Measurements from ENCODE around the gene RNPS1. TPM values are rescaled to one million over a fixed set of nuclear protein-coding genes. Genes with fewer than 3 reads are reported as not detected.

Gene RNPS1
- total RNA-seq, 1 donor from 2014 or later: 416 TPM

DNA sequence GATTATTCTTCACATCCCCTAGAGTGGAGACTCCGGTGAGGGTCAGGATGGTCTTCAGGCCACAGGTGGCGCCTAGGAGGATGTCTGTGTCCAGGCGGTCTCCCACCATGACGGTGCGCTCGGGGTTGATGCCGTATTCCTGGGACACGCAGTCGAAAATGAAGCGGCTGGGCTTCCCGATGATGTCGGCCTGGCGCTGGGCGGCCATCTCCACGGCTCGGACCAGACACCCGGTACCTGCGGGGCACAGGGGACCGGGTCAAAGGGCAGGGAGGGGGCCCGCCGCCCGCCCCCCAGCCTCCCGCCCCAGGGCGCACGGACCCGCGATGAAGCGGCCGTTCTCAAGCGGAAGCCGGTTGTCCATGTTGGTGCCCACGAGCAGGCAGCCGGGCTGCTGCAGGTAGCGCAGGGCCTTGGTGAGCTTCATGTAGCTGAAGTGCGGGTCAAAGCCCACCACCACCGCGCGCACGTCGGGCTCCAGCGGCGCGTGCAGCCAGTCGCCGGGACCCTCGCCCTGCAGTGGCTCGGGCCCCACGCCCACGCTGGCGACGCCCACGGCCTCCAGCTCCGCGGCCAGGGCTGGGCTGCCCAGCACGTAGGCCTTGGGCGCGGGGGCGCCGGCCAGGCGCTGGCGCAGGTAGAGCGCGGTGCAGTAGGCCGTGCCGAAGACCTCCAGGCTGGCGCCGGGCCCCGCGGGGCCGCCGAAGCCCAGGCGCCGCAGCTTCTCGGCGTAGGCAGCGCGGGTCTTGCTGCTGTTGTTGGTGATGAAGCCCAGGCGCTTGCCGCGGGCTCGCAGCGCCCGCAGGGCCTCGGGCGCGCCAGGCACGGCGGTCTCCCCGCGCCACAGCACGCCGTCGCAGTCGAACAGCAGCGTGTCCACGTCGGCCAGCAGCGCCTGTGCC lies 53.9 kb downstream of the RNPS1 start:
- no peak for DNase-seq
- H3K27me3 Mint-ChIP-seq: no peaks in the 10 kb centered on the region
- no peaks in the 10 kb centered on the region for H3K9me3 Mint-ChIP-seq
- peak overlapping the region; percentile 58 for H3K27ac Mint-ChIP-seq
- peaks cover 18% of the 10 kb centered on the region for H3K36me3 Mint-ChIP-seq (ENCODE audit: low read depth)
- peak overlapping the region; percentile 86 for H3K4me3 Mint-ChIP-seq
- H3K4me1 Mint-ChIP-seq: peaks cover 17% of the 10 kb centered on the region
- intact Hi-C loops (cut with micrococcal nuclease): loop anchor here (2.0 to 10.0 kb wide), 2 partner anchors 59 to 209 kb away; partner anchors contain the start of genes TRAF7 and ZNF598

DNA sequence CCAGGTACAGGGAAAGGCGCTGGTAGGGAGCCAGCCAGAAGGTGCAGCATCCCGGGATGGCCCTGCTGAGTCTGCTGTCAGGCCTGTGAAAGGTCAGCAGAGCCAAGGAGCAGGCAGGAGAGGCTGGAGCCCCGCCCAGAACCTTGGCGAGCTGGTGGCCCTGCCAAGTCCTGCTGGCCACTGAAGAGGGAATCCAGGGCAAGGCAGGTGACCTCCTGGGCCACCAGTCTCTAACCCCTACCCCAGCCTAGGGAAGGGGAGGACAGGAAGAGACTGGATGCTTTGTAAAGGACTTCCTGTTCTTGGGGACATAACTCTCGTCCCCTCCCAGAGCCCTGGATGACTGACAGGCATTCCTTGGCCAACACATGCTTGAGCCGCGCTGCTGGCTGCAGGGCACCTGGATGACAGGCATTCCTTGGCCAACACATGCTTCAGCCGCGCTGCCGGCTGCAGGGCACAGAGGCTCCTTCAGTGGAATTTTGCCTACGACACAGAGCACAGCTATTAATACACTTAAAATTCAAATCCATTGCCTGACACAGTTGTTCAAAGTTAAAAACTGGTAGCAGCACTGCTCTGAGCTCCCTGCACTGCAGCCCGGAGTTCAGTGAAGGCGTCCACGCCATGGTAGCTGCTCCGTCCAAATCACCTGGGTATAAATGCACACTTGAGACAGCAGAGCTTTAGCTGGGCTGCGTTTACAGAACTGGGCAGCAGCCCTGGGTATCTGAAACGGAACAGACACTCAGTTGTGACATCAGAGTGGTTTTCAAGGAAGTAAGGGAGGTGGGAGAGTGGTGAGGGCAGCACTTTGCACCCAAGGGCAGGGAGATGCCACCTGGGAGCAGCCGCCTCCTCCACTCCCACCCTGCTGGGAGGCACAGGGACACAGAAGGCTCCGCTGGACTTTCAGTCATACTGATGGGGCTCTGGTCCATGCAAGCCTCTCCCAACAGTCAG lies 55.3 kb downstream of the RNPS1 start:
- Mint-ChIP-seq H3K27me3 (no peaks in the 10 kb centered on the region), H3K27ac (peak overlapping the region; percentile 41), H3K4me3 (peak overlapping the region; percentile 86), H3K4me1 (peaks cover 20% of the 10 kb centered on the region), H3K36me3 (ENCODE audit: low read depth) (peaks cover 28% of the 10 kb centered on the region), H3K9me3 (no peaks in the 10 kb centered on the region)
- no peak for DNase-seq
- intact Hi-C loops (cut with micrococcal nuclease): loop anchor here (10.0 kb wide), 1 partner anchor 208 kb away; the partner anchor contains the start of gene ZNF598

DNA sequence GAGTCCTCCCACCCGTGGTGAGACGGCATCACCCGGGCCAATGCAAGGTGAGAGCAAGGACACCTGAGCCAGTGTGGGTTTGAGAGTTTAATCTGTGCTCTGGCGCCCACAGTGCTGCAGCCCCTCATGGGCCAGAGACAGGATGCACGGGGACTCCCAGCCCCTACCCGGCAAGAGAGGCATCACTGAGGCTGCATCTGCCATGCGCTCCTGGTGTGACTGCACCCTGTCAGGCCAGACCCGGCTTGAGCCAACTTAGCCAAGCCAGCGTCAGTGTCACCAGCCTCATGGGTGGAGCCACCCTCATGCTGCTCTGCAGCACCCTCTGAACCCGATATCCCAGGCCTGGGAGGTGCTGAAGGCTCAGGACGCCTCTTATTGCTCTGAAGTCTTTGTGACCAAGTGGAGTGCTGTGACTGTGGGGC lies 56.0 kb downstream of the RNPS1 start:
- Mint-ChIP-seq H3K27me3 (no peaks in the 10 kb centered on the region), H3K36me3 (ENCODE audit: low read depth) (peaks cover 32% of the 10 kb centered on the region), H3K4me3 (peak overlapping the region; percentile 64), H3K9me3 (no peaks in the 10 kb centered on the region), H3K27ac (peak overlapping the region; percentile 41), H3K4me1 (peaks cover 24% of the 10 kb centered on the region)
- DNase-seq: no peak
- intact Hi-C loops (cut with micrococcal nuclease): loop anchor here (10.0 kb wide), 1 partner anchor 207 kb away; the partner anchor contains the start of gene ZNF598

DNA sequence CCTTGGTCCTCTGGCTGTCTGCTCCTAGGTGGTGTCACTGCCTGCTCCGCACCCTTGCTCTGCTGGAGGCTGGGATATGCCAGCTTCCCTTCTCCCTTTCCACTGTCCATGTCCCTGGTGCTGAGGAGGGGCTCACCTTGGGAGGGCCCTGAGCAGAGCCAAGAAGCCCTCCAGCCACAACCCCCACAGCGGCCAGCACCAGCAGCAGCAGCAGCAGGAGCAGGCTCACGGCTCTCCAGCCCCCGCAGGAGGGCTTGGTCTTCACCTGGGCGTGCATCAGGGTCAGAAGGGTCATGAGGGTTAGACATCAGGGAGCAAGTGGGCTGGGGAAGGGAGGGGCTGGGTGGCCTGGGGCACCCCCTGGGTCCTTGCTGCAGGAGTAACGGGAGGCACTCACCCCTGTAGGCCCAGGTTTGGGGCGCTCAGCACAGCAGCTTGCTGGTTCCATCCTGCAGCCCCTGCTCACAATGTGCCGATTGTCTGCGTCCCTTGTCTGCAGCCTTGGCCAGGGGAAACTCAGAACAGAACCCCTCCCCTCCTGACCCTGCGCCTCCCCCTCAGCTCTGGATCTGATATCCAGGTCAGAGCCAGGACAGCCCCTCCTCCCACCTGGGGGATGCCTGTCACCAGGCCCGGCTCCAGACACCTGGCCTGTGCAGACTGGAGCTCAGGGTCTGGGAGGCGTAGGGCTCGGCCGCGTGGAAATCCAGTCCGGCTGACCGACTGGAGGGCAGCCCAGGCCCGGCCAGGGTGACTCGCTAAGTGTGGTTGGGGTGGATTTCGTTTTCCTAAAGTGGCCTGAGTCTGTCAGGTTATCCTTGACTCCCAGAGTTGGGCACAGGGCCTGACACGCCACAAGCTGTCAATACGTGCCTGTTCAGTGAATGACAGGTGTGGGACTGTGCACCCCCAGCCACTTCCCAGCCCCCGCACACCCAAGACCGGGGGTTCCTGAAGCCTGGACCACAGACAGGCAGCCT lies 57.2 kb downstream of the RNPS1 start, which contains the start of gene BRICD5:
Gene BRICD5, minus strand, starts transcription at position 478 of the 980 bp plus-strand sequence. Its CDS starts 30 bp downstream, at position 448.
- DNase-seq: no peak
- no peaks in the 10 kb centered on the region for H3K9me3 Mint-ChIP-seq
- H3K36me3 Mint-ChIP-seq (ENCODE audit: low read depth): peaks cover 35% of the 10 kb centered on the region
- H3K4me1 Mint-ChIP-seq: peaks cover 21% of the 10 kb centered on the region
- H3K4me3 Mint-ChIP-seq: no peak within 1 kb of the TSS
- H3K27ac Mint-ChIP-seq: no peak within 1 kb of the TSS
- no peaks in the 10 kb centered on the region for H3K27me3 Mint-ChIP-seq
- intact Hi-C loops (cut with micrococcal nuclease): loop anchor here (10.0 kb wide), 1 partner anchor 206 kb away; the partner anchor contains the start of gene ZNF598

DNA sequence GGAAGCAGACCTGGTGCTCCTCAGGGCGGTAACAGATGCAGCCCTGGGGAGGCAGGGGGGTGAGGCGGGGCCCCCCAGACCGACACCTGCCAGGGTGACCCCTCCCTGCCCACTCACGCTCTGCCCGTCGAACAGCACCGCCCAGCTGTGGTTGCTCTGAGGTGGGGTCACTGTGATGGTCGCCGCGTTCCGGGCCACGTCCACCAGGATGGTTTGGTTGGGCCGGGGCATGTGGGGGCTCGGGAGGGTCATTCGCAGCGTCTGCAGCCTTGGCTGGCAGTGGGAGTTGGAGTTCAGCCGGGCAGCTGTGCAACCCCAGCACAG lies 58.0 kb downstream of the RNPS1 start:
- Mint-ChIP-seq H3K36me3 (ENCODE audit: low read depth) (peaks cover 35% of the 10 kb centered on the region), H3K27ac (no peak overlapping the region), H3K4me3 (no peak overlapping the region), H3K4me1 (peaks cover 21% of the 10 kb centered on the region), H3K9me3 (no peaks in the 10 kb centered on the region), H3K27me3 (no peaks in the 10 kb centered on the region)
- intact Hi-C loops (cut with micrococcal nuclease): loop anchor here (10.0 kb wide), 1 partner anchor 205 kb away; the partner anchor contains the start of gene ZNF598
- DNase-seq: no peak

DNA sequence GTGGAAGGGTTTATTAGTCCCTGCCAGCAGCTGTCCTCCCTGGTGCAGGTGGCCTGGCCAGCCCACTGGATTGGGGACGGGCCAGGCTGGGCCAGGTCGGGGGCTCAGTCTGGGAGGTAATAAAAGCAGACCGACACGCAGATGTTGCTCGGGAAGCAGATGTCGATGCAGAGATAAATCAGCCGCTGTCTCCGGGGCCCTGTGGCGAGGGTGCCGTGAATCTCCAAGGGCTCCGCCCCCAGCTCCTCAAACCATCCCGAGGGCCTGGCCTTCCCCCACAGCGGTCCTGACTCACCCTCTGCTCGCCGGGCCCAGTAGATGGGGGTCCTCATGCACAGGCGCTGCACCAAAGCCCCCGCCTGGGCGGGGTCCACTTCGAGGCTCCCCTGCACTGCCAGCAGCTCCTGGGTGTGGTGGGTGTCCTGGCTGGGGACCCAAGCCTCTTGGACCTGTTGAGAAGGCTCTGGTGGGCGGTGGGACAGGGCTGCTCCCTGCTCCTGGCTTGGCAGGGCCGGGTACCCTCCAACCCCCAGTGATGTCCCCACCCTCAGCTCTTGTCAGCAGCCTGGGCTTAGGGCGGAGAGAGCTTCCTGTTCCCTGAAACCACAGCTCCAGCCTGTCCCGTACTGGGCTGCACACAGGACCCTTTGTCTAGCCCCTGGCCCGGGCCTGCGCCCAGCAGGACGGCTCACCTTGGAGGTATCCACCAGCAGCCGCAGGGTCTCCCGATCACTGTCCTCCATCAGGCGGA lies 58.5 kb downstream of the RNPS1 start:
- no peak overlapping the region for H3K27ac Mint-ChIP-seq
- peaks cover 35% of the 10 kb centered on the region for H3K36me3 Mint-ChIP-seq (ENCODE audit: low read depth)
- no peaks in the 10 kb centered on the region for H3K27me3 Mint-ChIP-seq
- no peaks in the 10 kb centered on the region for H3K9me3 Mint-ChIP-seq
- peaks cover 24% of the 10 kb centered on the region for H3K4me1 Mint-ChIP-seq
- DNase-seq: no peak
- intact Hi-C loops (cut with micrococcal nuclease): loop anchor here (10.0 kb wide), 1 partner anchor 205 kb away; the partner anchor contains the start of gene ZNF598
- no peak overlapping the region for H3K4me3 Mint-ChIP-seq

DNA sequence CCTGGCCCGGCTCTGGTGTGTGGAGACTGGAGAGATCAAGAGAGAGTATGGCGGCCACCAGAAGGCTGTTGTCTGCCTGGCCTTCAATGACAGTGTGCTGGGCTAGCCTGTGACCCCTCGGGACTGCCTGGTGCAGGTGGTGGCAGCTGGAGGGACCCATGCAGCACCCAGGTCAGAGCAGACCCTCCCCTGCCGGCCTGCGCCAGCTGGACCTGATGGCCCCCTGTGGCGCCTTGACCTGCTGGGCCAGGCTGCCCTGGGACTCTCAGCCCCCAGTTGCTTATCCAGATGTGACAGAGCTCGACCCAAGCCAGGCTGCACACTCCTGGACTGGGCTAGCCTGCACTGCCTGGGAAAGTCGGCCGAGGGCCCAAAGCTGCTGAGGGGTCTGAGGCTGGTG lies 59.2 kb downstream of the RNPS1 start:
- Mint-ChIP-seq H3K27me3 (no peaks in the 10 kb centered on the region), H3K4me3 (no peak overlapping the region), H3K36me3 (ENCODE audit: low read depth) (peaks cover 35% of the 10 kb centered on the region), H3K27ac (no peak overlapping the region), H3K4me1 (peaks cover 26% of the 10 kb centered on the region), H3K9me3 (no peaks in the 10 kb centered on the region)
- intact Hi-C loops (cut with micrococcal nuclease): no loop called here
- no peak for DNase-seq

DNA sequence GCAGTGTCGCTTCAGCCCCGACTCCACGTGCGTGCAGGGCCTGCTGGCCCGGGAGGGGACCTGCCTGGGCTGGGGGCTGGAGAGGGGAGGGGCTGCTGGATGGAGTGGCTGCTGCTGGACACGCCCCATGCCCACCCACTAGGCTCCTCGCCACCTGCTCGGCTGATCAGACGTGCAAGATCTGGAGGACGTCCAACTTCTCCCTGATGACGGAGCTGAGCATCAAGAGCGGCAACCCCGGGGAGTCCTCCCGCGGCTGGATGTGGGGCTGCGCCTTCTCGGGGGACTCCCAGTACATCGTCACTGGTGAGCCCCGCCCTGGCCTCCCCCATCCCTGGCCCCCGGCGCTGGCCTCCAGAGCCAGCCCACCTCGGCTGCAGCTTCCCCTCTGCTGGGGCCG lies 59.6 kb downstream of the RNPS1 start:
- DNase-seq: peak; percentile 62
- Mint-ChIP-seq H3K27me3 (no peaks in the 10 kb centered on the region), H3K27ac (no peak overlapping the region), H3K9me3 (no peaks in the 10 kb centered on the region), H3K4me3 (no peak overlapping the region), H3K36me3 (ENCODE audit: low read depth) (peaks cover 32% of the 10 kb centered on the region), H3K4me1 (peaks cover 26% of the 10 kb centered on the region)
- intact Hi-C loops (cut with micrococcal nuclease): no loop called here

DNA sequence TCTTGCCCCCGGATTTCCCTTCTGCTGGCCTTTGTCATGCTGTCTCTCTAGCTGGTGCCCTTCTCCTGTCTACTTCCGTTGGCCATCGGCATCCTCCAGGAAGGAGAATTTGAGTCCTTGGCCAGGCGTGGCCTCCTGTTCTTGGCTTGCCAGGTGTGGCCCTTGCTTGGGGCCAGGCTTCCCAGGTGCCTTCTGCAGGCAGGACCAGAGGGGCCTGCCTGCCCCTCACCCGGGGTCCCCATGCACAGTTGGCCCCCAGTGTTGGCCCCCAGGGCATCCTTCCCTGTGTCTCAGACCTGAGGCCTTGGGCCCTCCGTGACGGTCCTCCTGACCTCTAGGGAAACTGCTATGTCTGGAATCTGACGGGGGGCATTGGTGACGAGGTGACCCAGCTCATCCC lies 60.1 kb downstream of the RNPS1 start:
- Mint-ChIP-seq H3K4me1 (peaks cover 22% of the 10 kb centered on the region), H3K27ac (peak overlapping the region; percentile 76), H3K9me3 (no peaks in the 10 kb centered on the region), H3K27me3 (no peaks in the 10 kb centered on the region), H3K36me3 (ENCODE audit: low read depth) (peaks cover 29% of the 10 kb centered on the region), H3K4me3 (peak overlapping the region; percentile 90)
- intact Hi-C loops (cut with micrococcal nuclease): no loop called here
- no peak for DNase-seq

DNA sequence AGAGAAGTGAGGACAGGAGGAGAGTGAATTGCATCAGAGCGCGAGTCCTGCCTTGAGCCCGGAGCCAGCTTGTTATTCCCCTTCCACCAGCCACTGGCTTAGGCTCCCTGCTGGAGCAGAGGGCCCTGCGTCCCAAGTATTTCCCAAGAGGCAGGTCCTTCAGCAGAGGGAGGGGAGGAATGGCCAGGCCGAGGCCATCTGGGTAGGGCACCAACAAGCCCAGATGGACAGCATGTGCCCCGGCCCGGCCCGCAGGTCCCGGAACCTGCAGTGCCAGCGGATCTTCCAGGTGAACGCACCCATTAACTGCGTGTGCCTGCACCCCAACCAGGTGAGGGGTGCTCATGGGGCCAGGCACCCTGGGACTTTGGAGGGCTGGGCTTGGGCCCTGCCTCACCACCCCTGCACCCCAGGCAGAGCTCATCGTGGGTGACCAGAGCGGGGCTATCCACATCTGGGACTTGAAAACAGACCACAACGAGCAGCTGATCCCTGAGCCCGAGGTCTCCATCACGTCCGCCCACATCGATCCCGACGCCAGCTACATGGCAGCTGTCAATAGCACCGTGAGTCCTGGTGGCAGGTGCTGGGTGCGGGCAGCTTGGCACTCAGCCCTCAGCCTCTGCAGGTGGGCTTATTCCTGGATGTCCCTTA lies 61.0 kb downstream of the RNPS1 start:
- Mint-ChIP-seq H3K36me3 (ENCODE audit: low read depth) (peaks cover 22% of the 10 kb centered on the region), H3K4me1 (peaks cover 17% of the 10 kb centered on the region), H3K27me3 (peaks cover 4% of the 10 kb centered on the region), H3K27ac (no peak overlapping the region), H3K4me3 (peak overlapping the region; percentile 90), H3K9me3 (no peaks in the 10 kb centered on the region)
- intact Hi-C loops (cut with micrococcal nuclease): no loop called here
- DNase-seq: peak; percentile 65

DNA sequence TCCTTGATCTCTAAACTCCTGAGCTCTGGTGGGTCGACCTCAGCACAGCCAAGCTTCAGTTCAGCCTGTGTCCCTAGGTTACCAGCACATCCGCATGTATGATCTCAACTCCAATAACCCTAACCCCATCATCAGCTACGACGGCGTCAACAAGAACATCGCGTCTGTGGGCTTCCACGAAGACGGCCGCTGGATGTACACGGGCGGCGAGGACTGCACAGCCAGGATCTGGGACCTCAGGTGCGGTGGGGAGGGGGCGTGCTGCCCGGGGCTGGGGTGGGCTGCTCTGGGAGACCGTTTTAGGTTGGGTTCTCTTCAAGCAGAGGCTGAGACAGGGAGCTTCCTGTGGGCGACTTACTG lies 61.5 kb downstream of the RNPS1 start:
- peak overlapping the region; percentile 72 for H3K27ac Mint-ChIP-seq
- peak overlapping the region; percentile 90 for H3K4me3 Mint-ChIP-seq
- H3K36me3 Mint-ChIP-seq (ENCODE audit: low read depth): peaks cover 20% of the 10 kb centered on the region
- intact Hi-C loops (cut with micrococcal nuclease): no loop called here
- H3K27me3 Mint-ChIP-seq: peaks cover 4% of the 10 kb centered on the region
- H3K9me3 Mint-ChIP-seq: no peaks in the 10 kb centered on the region
- H3K4me1 Mint-ChIP-seq: peaks cover 15% of the 10 kb centered on the region
- no peak for DNase-seq

DNA sequence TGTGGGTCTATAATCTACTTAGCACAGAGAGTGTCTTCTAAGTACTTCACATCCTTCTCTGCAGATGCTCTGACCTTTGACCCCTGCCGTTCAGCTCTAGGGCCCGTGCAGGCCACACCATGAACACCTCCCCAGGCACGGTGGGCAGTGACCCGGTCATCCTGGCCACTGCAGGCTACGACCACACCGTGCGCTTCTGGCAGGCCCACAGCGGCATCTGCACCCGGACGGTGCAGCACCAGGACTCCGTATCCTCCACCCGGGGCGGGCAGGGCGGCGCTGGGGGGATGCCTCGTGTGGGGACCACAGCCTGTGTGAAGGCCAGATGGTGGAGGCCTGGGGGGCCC lies 62.0 kb downstream of the RNPS1 start:
- Mint-ChIP-seq H3K27me3 (peaks cover 4% of the 10 kb centered on the region), H3K36me3 (ENCODE audit: low read depth) (peaks cover 20% of the 10 kb centered on the region), H3K27ac (peak overlapping the region; percentile 72), H3K4me3 (peak overlapping the region; percentile 90), H3K4me1 (peaks cover 15% of the 10 kb centered on the region), H3K9me3 (no peaks in the 10 kb centered on the region)
- DNase-seq: no peak
- intact Hi-C loops (cut with micrococcal nuclease): loop anchor here (1.0 kb wide), 2 partner anchors 9 to 17 kb away; partner anchors contain the start of gene E4F1
